ENCODE results near the gene HBEGF. TPM values are rescaled to one million over a fixed set of nuclear protein-coding genes. Genes with fewer than 3 reads are reported as not detected.

Gene HBEGF
- total RNA-seq, 2 experiments from 2014 or later, result 4.7 to 20.2 TPM

- Histone ChIP-seq H3K27ac (ENCODE audit: low read depth, low read length, poor library complexity, severe bottlenecking) (no peak overlapping the region), H3K9me3 (ENCODE audit: low read length) (no peaks in the 10 kb centered on the region), H3K4me3 (ENCODE audit: low read depth, low read length, poor library complexity, severe bottlenecking) (no peak overlapping the region), H3K36me3 (ENCODE audit: insufficient read depth, low read length) (no peaks in the 10 kb centered on the region), H4K20me1 (ENCODE audit: insufficient read depth, low read length) (no peaks in the 10 kb centered on the region), H2AFZ (ENCODE audit: low read length) (no peak overlapping the region), H3K79me2 (ENCODE audit: insufficient read depth, low read depth, low read length) (no peaks in the 10 kb centered on the region), H3K4me1 (ENCODE audit: insufficient read depth, low read length, poor library complexity, severe bottlenecking) (no peaks in the 10 kb centered on the region), H3K9me2 (ENCODE audit: insufficient read depth, low read length) (no peaks in the 10 kb centered on the region), H3K4me2 (ENCODE audit: low read length) (no peak overlapping the region)
- ChIA-PET POLR2A (interaction anchor here (1.0 kb wide), 1 partner anchor 23 kb away, joined by 3 read pairs; no protein-coding TSS in a partner anchor), CTCF (ENCODE audit: unreplicated experiment) (interaction anchor here (0.6 kb wide), 1 partner anchor 35 kb away, joined by 8 read pairs; the partner anchor contains the start of gene HBEGF)
- no TSS peak for BruUV-seq (replicated peaks)
- intact Hi-C loops (cut with micrococcal nuclease; ENCODE audit: unreplicated experiment), result no loop called here
- TF ChIP-seq EZH2phosphoT487 (IDR thresholded peaks at IDR 0.05; ENCODE audit: borderline replicate concordance, low read depth, low read length), result no peak
- TF ChIP-seq, protein P1, sequence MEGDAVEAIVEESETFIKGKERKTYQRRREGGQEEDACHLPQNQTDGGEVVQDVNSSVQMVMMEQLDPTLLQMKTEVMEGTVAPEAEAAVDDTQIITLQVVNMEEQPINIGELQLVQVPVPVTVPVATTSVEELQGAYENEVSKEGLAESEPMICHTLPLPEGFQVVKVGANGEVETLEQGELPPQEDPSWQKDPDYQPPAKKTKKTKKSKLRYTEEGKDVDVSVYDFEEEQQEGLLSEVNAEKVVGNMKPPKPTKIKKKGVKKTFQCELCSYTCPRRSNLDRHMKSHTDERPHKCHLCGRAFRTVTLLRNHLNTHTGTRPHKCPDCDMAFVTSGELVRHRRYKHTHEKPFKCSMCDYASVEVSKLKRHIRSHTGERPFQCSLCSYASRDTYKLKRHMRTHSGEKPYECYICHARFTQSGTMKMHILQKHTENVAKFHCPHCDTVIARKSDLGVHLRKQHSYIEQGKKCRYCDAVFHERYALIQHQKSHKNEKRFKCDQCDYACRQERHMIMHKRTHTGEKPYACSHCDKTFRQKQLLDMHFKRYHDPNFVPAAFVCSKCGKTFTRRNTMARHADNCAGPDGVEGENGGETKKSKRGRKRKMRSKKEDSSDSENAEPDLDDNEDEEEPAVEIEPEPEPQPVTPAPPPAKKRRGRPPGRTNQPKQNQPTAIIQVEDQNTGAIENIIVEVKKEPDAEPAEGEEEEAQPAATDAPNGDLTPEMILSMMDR (conservative IDR thresholded peaks at IDR 0.05; ENCODE audit: low read length), result no peak
- DNase-seq (ENCODE audit: low spot score), result no peak
Observed at GRCh38 chr5:140381351-140381750, 34.9 kb upstream of the HBEGF start.

DNA sequence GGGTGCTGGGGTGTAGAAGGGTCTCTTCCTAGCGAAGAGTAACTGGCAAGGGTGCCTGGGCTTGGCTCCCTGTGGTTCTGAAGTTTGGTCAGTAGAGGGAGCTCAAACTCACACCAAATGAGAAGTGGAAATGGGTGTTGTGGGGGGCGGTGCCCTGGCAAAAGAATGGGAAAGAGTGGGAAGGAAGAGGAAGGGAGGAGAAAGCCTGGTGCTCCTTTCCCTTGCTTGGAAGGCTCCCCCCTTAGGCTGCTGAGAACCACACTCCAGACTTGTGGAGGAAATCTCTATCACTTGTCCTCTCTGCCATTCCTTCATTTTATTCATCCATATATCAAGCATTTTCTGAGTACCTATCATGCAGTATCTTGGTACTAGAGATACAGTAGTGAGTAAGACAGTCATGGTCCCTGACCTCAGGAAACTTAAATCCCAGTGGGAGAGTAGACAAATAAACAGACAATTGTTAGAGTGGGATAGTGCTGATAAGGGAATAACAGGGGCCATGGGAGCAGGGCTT is 26.6 kb upstream of the HBEGF start:
- Histone ChIP-seq H3K9me2 (ENCODE audit: insufficient read depth, low read length) (no peaks in the 10 kb centered on the region), H3K27ac (ENCODE audit: low read depth, low read length, poor library complexity, severe bottlenecking) (no peak overlapping the region), H3K36me3 (ENCODE audit: insufficient read depth, low read length) (no peaks in the 10 kb centered on the region), H4K20me1 (ENCODE audit: insufficient read depth, low read length) (no peaks in the 10 kb centered on the region), H2AFZ (ENCODE audit: low read length) (no peak overlapping the region), H3K4me2 (ENCODE audit: low read length) (no peak overlapping the region), H3K4me3 (ENCODE audit: low read depth, low read length, poor library complexity, severe bottlenecking) (no peak overlapping the region), H3K4me1 (ENCODE audit: insufficient read depth, low read length, poor library complexity, severe bottlenecking) (no peaks in the 10 kb centered on the region), H3K79me2 (ENCODE audit: insufficient read depth, low read depth, low read length) (no peaks in the 10 kb centered on the region), H3K9me3 (ENCODE audit: low read length) (no peaks in the 10 kb centered on the region)
- TF ChIP-seq, protein P1 (conservative IDR thresholded peaks at IDR 0.05; ENCODE audit: low read length), result peak; percentile 87
- no peak for TF ChIP-seq EZH2phosphoT487 (IDR thresholded peaks at IDR 0.05; ENCODE audit: borderline replicate concordance, low read depth, low read length)
- no TSS peak for BruUV-seq (replicated peaks)
- DNase-seq (ENCODE audit: low spot score), result peak; percentile 56
- ChIA-PET POLR2A (interaction anchor here (0.6 to 0.9 kb wide), 2 partner anchors 38 to 274 kb away, joined by 4 to 8 read pairs; partner anchors contain the start of genes IK and NDUFA2), CTCF (ENCODE audit: unreplicated experiment) (interaction anchor here (0.6 to 1.5 kb wide), 5 partner anchors 9 to 88 kb away, joined by 3 to 4 read pairs (median 3); no protein-coding TSS in a partner anchor)
- intact Hi-C loops (cut with micrococcal nuclease; ENCODE audit: unreplicated experiment), result loop anchor here (5.0 kb wide), 1 partner anchor 264 kb away; the partner anchor contains the start of gene TMCO6
